GM21423 (cell line): ENCODE data around the gene PRAF2.

Experiments used
- ATAC-seq: cut with Tn5 transposase; IDR thresholded peaks from one replicate; pipeline ENCODE4 v1.9.1; 2021; ENCODE audit warnings: mild to moderate bottlenecking, moderate library complexity; ENCODE audit not compliant: unreplicated experiment

PRAF2 gene

DNA sequence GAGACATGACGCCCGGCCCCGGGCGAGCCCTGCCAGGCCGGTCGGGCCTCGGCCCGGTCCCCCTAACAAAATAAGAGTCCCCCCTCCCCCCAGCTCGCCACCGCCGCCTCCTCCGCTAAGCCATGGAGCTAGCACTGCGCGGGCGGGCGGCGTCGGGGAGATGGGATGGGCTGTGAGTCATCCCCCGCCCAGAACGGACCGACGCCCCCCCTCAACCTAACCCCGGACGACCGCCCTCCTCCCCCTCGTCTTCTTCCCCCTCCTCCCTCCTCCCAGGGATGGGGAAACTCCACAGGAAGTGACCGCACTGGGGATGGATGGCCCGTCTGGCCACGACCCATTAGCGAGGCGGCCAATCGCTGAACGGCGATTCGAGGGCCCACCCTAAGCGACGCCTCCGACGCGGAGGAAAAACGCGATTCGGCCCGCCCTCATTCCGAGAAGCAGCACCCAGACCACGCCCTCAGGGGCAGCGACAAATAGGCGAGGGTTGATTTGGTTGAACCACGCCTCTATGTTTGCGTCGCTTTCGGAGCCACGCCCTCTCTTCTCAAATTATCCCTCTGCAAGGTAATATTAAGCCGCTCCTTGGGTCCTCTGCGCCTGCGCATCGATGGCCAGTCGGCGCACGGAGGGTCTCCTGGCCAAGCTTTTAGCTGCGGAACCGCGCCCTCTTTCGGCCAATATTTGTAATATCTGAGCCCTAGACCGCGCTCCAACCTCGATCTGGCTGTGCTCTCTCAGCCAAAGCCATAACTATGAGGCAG lies 30.4 kb downstream of the PRAF2 start, which contains the start of gene TFE3:
TSS of gene TFE3 (minus strand) at position 138 of the 767 bp plus-strand sequence. CDS start at position 7, 131 bp downstream.
- peak; percentile 90 for ATAC-seq

DNA sequence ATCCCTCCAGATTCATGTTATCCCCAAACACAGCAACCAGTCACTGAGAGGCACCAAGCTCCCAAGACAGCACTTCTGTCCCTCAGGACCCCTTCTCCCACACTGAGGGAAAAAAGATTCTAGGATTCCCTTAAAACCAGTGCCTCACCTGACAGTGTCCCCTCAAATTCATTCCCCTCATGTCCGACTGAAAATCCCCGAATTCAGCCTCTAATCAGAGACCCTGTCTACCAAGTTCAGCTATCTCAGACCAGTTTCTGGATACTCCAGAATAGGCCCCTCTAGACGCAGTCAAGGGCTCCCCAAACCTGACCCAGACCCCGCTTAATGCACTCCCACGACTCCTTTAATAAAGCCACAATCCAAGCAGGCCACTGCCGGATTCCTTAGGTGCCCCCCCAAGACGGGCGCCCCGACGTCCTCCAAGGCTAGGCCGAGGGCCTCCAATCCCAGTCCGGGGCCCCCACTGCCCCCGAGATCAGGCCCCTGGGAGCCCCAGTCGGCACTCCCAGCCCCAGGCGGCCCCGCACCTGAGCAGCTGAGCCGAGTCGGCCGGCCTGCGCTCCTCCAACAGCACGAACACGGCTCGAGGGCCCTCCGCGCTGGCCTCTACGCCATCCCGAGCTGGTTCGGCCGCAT lies 31.1 kb downstream of the PRAF2 start:
- no peak for ATAC-seq

DNA sequence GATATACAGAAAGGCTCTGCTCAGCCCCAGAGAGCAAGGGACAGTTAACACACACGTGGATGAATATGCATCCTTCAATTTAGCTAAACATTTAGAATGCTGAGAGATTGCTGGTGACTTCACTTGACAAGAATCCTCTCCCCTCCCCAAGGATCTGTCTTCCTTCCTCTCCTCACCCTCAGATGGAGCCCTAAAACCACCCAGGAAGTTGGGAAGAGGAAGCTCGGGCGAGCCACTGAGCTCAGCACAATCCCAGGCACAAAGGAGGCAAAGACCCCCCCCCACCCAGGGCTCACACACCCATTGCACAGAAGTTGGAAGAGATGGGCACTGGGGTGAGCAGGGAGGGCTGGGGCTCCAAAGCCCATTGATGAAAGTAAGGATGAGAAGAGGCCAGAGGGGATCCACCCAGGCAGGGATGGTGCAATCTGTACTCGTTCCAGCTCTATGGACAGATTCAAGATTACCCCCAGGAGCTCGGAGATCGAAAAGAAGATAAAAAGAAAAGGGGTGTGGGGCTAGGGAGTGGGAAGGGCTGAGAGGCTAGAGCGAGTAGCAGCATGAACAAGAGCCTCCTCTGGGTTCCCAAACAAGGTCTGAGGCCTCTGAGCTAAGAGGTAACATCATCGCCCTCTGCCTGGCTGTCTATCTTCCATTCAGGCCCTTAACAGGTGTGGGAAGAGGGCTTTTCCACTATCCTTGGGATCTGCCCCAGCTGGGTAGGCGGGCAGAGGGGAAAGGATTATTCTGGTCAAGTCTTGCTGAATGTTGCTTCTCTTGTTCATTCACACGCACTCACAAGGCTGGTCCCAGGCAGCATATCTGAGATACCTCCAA lies 31.8 kb downstream of the PRAF2 start:
- ATAC-seq = no peak

DNA sequence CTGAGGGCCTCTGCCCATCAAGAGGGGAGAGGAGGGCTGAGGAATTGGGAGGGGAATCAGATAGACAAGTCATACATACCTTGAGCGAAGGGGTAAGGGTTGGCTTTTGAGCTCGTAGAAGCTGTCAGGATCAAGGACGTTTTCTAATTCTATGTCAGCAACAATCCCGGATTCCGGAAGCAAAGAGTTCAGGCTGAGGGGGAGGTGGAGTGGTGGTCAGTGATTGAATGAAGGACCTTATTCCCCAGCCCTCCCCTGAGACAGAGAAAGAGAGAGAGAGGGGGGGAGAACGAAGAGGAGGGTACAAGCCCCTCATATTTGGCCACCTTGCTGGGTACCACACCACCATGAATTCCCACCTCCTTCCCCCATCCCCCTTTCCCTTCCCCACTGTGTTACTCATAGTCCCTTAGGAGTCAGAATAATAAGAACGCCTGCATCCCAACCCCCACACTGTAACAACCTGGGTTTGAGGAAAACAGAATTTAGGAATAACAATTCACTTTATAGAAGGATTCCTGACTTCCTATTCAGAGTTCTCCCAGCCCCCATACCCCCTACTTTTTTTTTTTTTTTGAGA lies 33.3 kb downstream of the PRAF2 start:
- no peak for ATAC-seq

DNA sequence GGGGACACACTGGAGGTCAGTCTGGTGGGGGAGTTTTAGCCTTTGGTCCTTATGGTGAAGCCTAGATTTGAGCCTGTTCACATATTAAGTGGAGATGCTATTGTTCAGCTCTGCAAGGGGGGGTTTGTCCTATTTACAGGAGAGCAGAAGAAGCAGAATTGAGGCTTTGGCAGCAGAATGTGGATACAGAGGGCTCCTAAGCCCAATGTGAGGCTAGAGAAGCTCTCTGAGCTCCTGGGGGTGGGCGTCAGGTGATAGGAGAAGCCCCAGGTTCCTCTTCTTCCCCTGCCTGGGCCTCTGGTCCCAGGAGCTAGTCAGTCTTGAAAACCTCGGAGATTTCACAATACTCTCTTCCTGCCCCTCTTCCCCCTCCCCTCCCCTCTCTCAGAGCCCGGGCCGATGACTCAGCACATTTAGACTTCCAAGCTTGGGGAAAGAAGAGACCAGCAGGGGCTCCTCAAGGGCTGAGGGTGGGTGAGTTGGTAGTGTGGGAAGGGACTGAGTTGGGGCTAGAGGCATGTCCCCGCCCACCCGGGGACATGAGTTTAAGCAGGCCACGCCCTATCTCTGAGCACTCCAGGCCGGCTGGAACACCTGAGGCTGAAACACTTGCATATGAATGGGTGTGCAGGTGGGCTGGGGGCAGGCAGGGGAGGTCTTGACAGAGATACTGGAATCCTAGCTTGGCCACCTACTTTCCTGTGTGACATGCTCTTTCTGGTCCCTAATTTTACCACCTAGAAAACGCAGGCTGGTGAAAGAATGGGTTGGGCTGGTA lies 34.0 kb downstream of the PRAF2 start:
- no peak for ATAC-seq

- no peak for ATAC-seq
Measured at GRCh38 chrX:49037883-49038475, 35.8 kb downstream of the PRAF2 start.

DNA sequence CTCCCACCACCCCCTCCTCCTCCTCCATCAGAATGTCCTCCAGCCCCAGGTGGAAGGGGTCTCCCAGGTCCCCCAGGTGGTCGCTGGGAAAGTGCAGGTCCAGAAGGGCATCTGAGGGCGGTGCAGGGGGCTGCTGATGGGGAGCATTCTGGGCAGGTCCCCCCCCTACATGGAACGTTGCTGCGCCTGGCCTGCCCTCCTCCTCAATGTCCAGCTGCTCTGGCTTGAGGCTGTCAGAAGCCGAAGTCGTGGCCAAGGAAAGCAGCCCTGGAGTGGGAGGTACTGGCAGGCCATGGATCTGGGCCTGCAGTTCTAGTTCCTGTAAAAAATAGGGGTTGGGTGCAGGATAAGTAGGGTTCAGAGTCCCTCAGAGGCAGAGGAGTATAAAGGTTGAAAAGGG lies 43.5 kb downstream of the PRAF2 start:
- ATAC-seq = no peak

DNA sequence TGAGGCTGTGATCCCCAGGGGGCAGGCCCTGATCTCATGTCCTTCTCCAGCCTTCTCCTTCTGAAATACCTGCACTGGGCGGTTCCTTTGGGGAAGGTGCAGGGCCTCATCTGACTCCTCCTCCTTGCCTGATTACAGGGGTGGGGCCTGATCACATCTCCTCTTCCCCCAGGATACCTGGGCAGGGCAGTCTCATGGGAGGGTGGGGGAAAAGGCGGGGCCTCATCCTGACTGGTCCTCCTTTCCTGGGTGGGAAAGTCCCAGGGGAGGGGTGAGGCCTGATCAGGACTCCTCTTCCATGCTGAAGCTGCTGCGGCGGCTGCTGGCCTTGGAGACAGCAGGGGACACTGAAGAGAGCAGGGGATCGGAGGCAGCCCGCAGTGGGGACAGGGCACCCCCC lies 43.9 kb downstream of the PRAF2 start:
- ATAC-seq = no peak
